GM23248 (cell line): ENCODE results near the gene SGPP1. TPM values are rescaled to one million over a fixed set of nuclear protein-coding genes. Genes with fewer than 3 reads are reported as not detected.

ENCODE experiments used
- DNase-seq: peaks from one replicate; pipeline ENCODE4 v3.0.0-alpha.2; 2015
- H2AFZ ChIP-seq: fragments of 200-600 bp; sonication (generic); 2 replicates; pipeline ENCODE4 v1.6.1; 2016; ENCODE audit warnings: antibody characterized with exemption
- H3F3A ChIP-seq: fragments of 200-600 bp; sonication (generic); 2 replicates; pipeline ENCODE4 v1.6.1; 2016; ENCODE audit warnings: mild to moderate bottlenecking, antibody characterized with exemption, mixed run types; ENCODE audit not compliant: insufficient read depth
- H3K27ac ChIP-seq: fragments of 200-600 bp; sonication (generic); 2 replicates; pipeline ENCODE4 v1.5.1; 2016; ENCODE audit warnings: mild to moderate bottlenecking
- H3K27me3 ChIP-seq: fragments of 200-600 bp; sonication (generic); replicated peaks from 2 replicates; pipeline ENCODE4 v1.6.1; 2016; ENCODE audit warnings: mild to moderate bottlenecking; ENCODE audit not compliant: insufficient read depth
- H3K36me3 ChIP-seq: fragments of 200-600 bp; sonication (generic); 2 replicates; pipeline ENCODE4 v1.6.1; 2016; ENCODE audit warnings: low read depth, mild to moderate bottlenecking
- H3K4me1 ChIP-seq: fragments of 200-600 bp; sonication (generic); 2 replicates; pipeline ENCODE4 v1.6.1; 2016; ENCODE audit warnings: mild to moderate bottlenecking; ENCODE audit not compliant: insufficient read depth
- H3K4me2 ChIP-seq: fragments of 200-600 bp; sonication (generic); one replicate; pipeline ENCODE4 v1.6.1; 2016; ENCODE audit warnings: mild to moderate bottlenecking; ENCODE audit not compliant: unreplicated experiment
- H3K4me3 ChIP-seq: fragments of 200-600 bp; sonication (generic); 2 replicates; pipeline ENCODE4 v1.5.1; 2016; ENCODE audit warnings: mild to moderate bottlenecking
- H3K79me2 ChIP-seq: fragments of 200-600 bp; sonication (generic); 2 replicates; pipeline ENCODE4 v1.6.1; 2016; ENCODE audit warnings: mild to moderate bottlenecking; ENCODE audit not compliant: insufficient read depth
- H3K9ac ChIP-seq: fragments of 200-600 bp; sonication (generic); 2 replicates; pipeline ENCODE4 v1.6.1; 2016; ENCODE audit warnings: mild to moderate bottlenecking
- H3K9me2 ChIP-seq: fragments of 200-600 bp; sonication (generic); 2 replicates; pipeline ENCODE4 v1.6.1; 2016; ENCODE audit warnings: mixed run types, mild to moderate bottlenecking, moderate library complexity; ENCODE audit not compliant: insufficient read depth
- H3K9me3 ChIP-seq: fragments of 200-600 bp; sonication (generic); one replicate; pipeline ENCODE4 v1.6.1; 2017; ENCODE audit warnings: low read depth
- H4K20me1 ChIP-seq: fragments of 200-600 bp; sonication (generic); 2 replicates; pipeline ENCODE4 v1.6.0; 2016; ENCODE audit not compliant: insufficient read depth
- EZH2 ChIP-seq: fragments of 200-600 bp; sonication (generic); IDR thresholded peaks from 2 replicates; pipeline ENCODE4 v1.6.1; 2018; ENCODE audit warnings: antibody characterized with exemption, mild to moderate bottlenecking; ENCODE audit not compliant: insufficient read depth, poor library complexity, severe bottlenecking
- EZH2phosphoT487 ChIP-seq: fragments of 200-600 bp; sonication (generic); IDR thresholded peaks from 2 replicates; pipeline ENCODE4 v1.6.1; 2018; ENCODE audit warnings: antibody characterized with exemption, moderate library complexity, mild to moderate bottlenecking, low read depth; ENCODE audit not compliant: insufficient read depth
- WGBS, 2 experiments: methylation state at CpG; one replicate each; pipeline ENCODE4 v1.1.6; 2015 to 2017; ENCODE audit warnings: low lambda C conversion rate in 2 of 2, low coverage in 1 of 2; ENCODE audit errors: missing lambda C conversion rate in 2 of 2; 5-methylcytosine and 5-hydroxymethylcytosine counted together
- in situ Hi-C: fragments of 300-500 bp; cut with MboI; formaldehyde crosslinking; loops from 2 replicates; pipeline ENCODE4 v1.15.0; 2020
- polyA plus RNA-seq: library from polyadenylated mRNA; unstranded; fragments of >200 nt; fragmentation: Nextera tagmentation; extraction: Ambion mirVana; gene quantifications from 2 replicates; pipeline ENCODE4 v1.2.1, GENCODE V29; 2016
- total RNA-seq: library from RNA; depleted of rRNA; stranded (reverse); fragments of >200 nt; shearing (Covaris generic); gene quantifications from 2 replicates; pipeline ENCODE4 v1.2.3, GENCODE V29; 2014

SGPP1 gene
- total and polyA plus RNA-seq, 2 experiments from 2014 or later = 19.6 to 44.5 TPM

GRCh38 chr14:63676615-63677014 lies 51.2 kb downstream of the SGPP1 start:
- Histone ChIP-seq H3K9me3 (no peaks in the 10 kb centered on the region), H3K9me2 (no peaks in the 10 kb centered on the region), H2AFZ (no peak overlapping the region), H3K27ac (no peak overlapping the region), H3K79me2 (no peaks in the 10 kb centered on the region), H3K27me3 (no peaks in the 10 kb centered on the region), H3K4me2 (no peak overlapping the region), H3K4me1 (peaks cover 9% of the 10 kb centered on the region; the same call in 1 of the 2 replicates), H3K36me3 (no peaks in the 10 kb centered on the region), H3K4me3 (no peak overlapping the region), H4K20me1 (no peaks in the 10 kb centered on the region), H3K9ac (no peak overlapping the region), H3F3A (peaks cover 3% of the 10 kb centered on the region)
- TF ChIP-seq EZH2phosphoT487 (no peak), EZH2 (no peak)
- no peak for DNase-seq
- 93 to 95% methylated on average over 3 of the region's 3 CpGs for WGBS, 2 experiments
- in situ Hi-C loops = no loop called here

GRCh38 chr14:63673886-63674497 lies 53.9 kb downstream of the SGPP1 start:
- Histone ChIP-seq H3F3A (peaks cover 3% of the 10 kb centered on the region), H3K9me3 (no peaks in the 10 kb centered on the region), H3K4me3 (no peak overlapping the region), H3K36me3 (no peaks in the 10 kb centered on the region), H3K9ac (no peak overlapping the region), H4K20me1 (no peaks in the 10 kb centered on the region), H3K79me2 (no peaks in the 10 kb centered on the region), H3K27me3 (no peaks in the 10 kb centered on the region), H3K27ac (no peak overlapping the region), H2AFZ (no peak overlapping the region), H3K9me2 (no peaks in the 10 kb centered on the region), H3K4me2 (no peak overlapping the region), H3K4me1 (peaks cover 9% of the 10 kb centered on the region; the same call in 1 of the 2 replicates)
- DNase-seq = no peak
- TF ChIP-seq EZH2 (no peak), EZH2phosphoT487 (no peak)
- in situ Hi-C loops = no loop called here
- 89 to 90% methylated on average over 7 of the region's 7 CpGs for WGBS, 2 experiments

DNA sequence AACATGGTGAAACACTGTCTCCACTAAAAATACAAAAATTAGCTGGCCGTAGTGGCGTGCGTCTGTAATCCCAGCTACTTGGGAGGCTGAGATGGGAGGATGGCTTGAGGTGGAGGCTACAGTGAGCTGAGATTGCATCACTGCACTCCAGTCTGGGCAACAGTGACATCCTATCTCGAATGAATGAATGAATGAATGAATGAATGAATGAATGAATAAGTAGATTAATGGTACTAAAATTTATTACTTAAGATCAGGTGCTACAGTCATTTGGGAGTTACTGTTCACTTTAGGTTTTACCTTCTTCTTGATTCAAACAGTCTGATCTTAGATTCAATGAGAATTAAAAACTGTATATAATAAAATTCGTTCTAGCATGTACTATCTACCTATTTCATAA lies 54.6 kb downstream of the SGPP1 start:
- H3K27me3 ChIP-seq = no peaks in the 10 kb centered on the region
- H3K4me2 ChIP-seq = no peak overlapping the region
- no peak overlapping the region for H2AFZ ChIP-seq
- in situ Hi-C loops = no loop called here
- H3K4me1 ChIP-seq = peaks cover 9% of the 10 kb centered on the region; the same call in 1 of the 2 replicates
- no peak overlapping the region for H3K9ac ChIP-seq
- TF ChIP-seq EZH2phosphoT487 = no peak
- no peaks in the 10 kb centered on the region for H3K79me2 ChIP-seq
- H3F3A ChIP-seq = peaks cover 3% of the 10 kb centered on the region
- no peak for DNase-seq
- no peaks in the 10 kb centered on the region for H3K36me3 ChIP-seq
- no peak overlapping the region for H3K27ac ChIP-seq
- H4K20me1 ChIP-seq = no peaks in the 10 kb centered on the region
- WGBS, 2 experiments = 73 to 77% methylated on average over 5 of the region's 5 CpGs
- H3K9me3 ChIP-seq = no peaks in the 10 kb centered on the region
- no peak overlapping the region for H3K4me3 ChIP-seq
- H3K9me2 ChIP-seq = no peaks in the 10 kb centered on the region

DNA sequence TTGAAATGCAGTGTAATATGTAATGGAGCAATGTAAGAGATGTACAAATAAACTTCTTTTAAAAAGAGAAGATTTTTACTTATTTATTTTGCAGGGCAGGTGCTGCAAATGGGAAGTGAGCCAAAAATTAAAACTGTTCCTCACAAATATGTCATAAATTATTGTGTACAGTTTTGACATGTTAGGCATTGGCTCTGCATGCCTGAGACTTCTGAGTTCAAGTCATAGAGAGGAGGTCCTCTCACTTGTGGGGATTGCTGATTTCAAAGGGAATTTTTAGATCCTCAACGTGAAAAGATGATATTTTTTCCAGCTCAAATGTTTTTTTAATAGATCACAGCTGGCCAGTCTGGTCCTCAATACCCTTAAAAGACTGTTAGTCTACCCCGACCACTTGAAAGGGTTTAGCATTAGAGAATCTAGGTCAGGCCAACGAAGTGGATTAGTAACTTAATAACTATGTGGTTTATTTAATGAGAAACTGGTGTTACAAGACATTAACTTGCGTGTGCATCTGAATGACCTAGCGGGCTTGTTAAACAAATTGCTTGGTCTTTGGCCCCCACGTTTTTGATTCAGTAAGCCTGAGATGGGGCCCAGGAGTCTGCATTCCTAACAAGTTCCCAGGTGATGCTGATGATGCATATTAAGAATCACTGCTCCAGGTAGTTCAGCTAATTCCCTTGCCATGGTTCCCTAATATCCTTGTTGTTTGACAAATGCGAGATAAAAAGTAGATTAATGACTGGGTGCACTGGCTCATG lies 55.3 kb downstream of the SGPP1 start:
- no peak overlapping the region for H3K4me3 ChIP-seq
- H3F3A ChIP-seq = no peaks in the 10 kb centered on the region; the same call in none of the 2 replicates
- no peaks in the 10 kb centered on the region for H3K9me3 ChIP-seq
- no peaks in the 10 kb centered on the region for H3K9me2 ChIP-seq
- TF ChIP-seq EZH2phosphoT487 (no peak), EZH2 (no peak)
- no peaks in the 10 kb centered on the region for H3K27me3 ChIP-seq
- H3K4me2 ChIP-seq = no peak overlapping the region
- 24 to 26% methylated on average over 7 of the region's 7 CpGs for WGBS, 2 experiments
- no peak overlapping the region for H2AFZ ChIP-seq
- peak; percentile 44 for DNase-seq
- H3K4me1 ChIP-seq = peaks cover 6% of the 10 kb centered on the region; the same call in 1 of the 2 replicates
- no peak overlapping the region for H3K27ac ChIP-seq
- H3K36me3 ChIP-seq = no peaks in the 10 kb centered on the region
- no peak overlapping the region for H3K9ac ChIP-seq
- no peaks in the 10 kb centered on the region for H4K20me1 ChIP-seq
- no peaks in the 10 kb centered on the region for H3K79me2 ChIP-seq
- in situ Hi-C loops = no loop called here
